ENCODE data around the gene BBC3.

BBC3 gene

DNA sequence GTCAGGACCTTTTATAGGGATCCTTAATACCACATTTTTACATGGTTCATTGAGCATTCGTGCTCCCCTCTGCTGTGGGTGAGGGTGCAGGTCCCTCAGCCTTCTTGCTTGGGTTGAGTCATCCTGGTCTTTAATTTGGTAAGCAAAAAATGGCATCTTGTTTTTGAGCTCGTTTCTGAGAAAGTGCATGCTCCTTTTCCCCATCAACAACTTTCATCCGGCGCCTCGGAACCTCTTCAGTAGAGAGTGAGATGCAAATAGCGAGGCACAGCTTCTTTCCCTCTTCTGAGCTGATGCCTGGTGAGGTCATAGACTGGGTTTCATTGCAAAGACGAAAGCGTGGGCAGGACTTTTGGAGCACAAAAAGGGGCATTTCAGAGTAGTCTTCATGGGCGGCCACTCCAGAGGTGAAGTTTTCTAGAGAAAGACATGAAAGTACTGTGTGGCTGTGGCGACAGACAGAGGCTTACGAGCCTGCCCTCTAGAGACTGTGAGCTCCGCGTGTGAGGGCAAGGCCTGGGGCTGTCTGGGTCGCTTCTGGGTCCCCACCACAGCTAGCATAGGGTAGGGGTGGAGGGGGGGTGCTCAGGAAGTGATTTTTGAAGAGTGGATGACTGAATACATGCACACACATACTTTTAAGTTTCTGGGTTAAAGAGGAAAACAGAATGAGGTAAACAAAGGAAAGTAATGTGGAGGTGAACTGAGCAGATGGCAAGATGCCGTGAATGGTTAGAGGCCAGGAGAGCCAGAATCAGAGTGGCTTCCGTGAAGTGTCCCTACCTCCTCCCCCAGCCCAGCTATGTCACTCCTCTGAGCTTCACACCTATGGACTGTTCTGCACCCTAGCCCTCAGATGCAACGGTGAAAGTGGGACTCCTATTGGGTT, 44.3 kb downstream of the BBC3 start:
- FAIRE-seq (no peak), DNase-seq (ENCODE audit: insufficient read length, low spot score) (no peak)
- TF ChIP-seq, protein P1, sequence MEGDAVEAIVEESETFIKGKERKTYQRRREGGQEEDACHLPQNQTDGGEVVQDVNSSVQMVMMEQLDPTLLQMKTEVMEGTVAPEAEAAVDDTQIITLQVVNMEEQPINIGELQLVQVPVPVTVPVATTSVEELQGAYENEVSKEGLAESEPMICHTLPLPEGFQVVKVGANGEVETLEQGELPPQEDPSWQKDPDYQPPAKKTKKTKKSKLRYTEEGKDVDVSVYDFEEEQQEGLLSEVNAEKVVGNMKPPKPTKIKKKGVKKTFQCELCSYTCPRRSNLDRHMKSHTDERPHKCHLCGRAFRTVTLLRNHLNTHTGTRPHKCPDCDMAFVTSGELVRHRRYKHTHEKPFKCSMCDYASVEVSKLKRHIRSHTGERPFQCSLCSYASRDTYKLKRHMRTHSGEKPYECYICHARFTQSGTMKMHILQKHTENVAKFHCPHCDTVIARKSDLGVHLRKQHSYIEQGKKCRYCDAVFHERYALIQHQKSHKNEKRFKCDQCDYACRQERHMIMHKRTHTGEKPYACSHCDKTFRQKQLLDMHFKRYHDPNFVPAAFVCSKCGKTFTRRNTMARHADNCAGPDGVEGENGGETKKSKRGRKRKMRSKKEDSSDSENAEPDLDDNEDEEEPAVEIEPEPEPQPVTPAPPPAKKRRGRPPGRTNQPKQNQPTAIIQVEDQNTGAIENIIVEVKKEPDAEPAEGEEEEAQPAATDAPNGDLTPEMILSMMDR (IDR thresholded peaks at IDR 0.05; ENCODE audit: insufficient read depth, missing control alignments), result no peak

DNA sequence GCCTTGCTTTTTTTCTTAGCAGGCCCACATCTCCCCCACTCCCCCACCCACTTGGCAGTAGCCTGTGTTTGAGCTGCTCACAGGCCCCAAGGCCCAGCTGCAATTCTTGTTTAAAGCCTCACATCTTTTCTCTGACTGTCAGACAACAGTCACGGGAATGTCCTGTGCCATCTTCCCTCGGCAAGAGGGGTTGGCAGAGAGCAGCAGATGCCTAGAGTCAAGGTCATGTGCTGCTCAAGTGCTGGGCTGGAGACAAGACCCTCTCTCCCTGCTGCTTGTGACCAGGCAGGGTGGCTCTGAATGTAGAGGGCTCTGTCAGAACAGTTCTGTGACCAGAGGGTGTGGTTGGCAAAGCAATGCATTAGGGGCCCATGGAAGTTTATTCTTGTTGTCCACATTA, 47.4 kb downstream of the BBC3 start:
- FAIRE-seq, result no peak
- no peak for DNase-seq (ENCODE audit: insufficient read length, low spot score)
- TF ChIP-seq, protein P1 (IDR thresholded peaks at IDR 0.05; ENCODE audit: insufficient read depth, missing control alignments), result no peak

DNA sequence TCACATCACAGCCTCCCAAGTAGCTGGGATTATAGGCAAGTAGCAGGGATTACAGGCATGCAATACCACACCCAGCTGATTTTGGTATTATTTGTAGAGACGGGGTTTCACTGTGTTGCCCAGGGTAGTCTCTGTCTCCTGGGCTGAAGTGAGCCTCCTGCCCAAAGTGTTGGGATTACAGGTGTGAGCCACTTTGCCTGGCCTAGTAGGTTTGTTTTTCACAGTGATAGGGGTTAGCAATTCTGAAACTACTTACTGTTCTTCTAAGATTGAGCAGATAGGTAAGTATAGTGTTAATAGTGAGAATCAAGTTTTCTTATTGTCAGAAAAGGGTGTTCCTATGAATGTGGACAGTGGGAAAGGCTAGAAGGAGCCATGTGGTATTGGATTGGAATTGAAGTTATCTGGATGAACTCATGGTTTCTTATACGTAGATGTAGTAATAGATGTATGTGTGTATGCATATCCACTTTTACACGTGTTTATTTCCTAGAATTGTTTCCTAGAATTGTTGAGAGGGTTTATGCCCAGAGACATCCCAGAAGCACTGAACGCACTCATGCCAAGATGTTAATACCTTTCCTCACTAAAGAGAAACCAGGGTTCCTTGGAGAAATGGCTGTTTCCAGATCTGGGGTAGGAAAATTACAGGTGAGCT, 51.2 kb downstream of the BBC3 start:
- no peak for DNase-seq (ENCODE audit: insufficient read length, low spot score)
- no peak for FAIRE-seq
- TF ChIP-seq, protein P1 (IDR thresholded peaks at IDR 0.05; ENCODE audit: insufficient read depth, missing control alignments), result no peak

DNA sequence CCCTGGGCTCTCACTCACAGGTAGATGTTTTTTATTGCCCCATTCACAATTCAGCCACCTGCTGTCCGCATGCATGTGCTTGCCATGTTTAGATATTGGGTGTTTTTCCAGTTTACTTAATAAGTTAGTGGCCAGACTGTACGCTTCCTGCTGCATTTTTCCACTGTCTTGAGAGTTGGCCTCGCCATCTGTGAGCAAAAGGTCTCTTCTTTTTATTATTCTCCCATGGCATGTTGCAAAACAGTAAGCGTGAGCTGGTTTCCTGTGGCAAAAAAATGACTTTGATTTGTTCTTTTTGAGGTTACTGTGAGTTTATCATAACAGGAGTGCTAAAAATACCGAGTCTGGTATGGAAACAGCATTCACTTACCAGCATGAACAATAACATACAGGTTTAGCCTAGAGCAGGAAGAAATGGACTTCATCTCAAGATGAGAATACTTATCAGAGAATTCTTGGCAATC, 54.3 kb downstream of the BBC3 start:
- FAIRE-seq, result no peak
- DNase-seq (ENCODE audit: insufficient read length, low spot score), result no peak

DNA sequence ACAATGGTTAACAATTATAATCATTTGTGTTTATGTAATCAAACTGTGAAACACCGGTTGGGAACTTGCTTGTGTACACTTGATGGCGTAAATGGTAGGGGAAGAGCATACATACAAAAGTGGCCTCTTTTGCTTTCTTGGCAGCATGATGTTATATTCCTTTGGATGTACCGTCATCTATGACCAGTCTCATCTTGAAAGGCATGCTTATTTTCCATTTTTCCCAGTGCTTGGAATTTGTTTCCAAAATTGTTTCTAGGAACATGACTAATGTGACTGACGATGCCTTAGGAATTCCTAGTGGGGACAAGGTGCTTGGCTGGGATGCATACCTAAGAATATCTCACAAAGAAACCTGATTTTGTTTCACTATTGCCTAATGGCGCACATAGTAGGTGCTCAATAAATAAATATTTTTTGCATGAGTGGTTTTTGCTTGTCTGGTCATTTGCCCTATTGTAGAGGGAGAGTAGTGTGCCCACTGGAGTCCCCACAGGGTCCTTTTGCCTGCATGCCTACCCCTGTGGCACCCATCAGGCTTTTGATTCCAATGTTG, 54.9 kb downstream of the BBC3 start:
- TF ChIP-seq, protein P1 (IDR thresholded peaks at IDR 0.05; ENCODE audit: insufficient read depth, missing control alignments), result no peak
- DNase-seq (ENCODE audit: insufficient read length, low spot score) (no peak), FAIRE-seq (no peak)

More for the DNA sequence above, 54.3 kb downstream of the BBC3 start:
- TF ChIP-seq, protein P1 (IDR thresholded peaks at IDR 0.05; ENCODE audit: insufficient read depth, missing control alignments), result no peak

DNA sequence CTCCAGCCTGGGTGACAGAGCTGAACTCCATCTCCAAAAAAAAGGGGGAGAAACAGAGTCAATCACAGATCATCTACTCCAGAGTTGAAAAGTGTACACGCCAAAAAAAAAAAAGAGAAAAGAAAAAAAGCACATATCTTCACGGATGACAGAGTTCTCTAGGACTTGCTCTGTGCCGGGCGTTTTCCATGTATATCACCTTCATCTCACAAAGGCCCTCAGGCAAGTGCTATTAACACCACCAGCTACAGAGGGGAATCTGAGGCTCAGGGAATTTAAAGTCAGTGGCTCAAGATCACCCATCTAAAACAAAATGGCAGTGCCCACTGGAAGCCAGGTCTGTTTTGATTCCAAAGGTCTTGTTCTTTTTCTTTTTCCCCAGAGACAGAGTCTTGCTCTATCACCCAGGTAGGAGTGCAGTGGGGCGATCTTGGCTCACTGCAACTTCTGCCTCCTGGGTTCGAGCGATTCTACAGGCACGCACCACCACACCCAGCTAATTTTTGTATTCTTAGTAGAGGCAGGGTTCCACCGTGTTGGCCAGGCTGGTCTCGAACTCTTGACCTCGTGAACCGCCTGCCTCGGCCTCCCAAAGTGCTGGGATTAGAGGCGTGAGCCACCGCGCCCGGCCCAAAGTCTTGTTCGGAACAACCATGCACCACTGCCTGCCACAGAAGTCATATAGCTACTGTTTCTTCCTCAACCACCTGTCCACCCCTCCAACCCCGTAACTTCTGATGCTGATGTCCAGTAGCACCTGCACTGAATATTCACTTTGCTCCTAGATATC, 58.1 kb downstream of the BBC3 start:
- TF ChIP-seq, protein P1 (IDR thresholded peaks at IDR 0.05; ENCODE audit: insufficient read depth, missing control alignments), result no peak
- FAIRE-seq (no peak), DNase-seq (ENCODE audit: insufficient read length, low spot score) (no peak)
